Dendritic cell treated with granulocyte-macrophage colony-stimulating factor and Interleukin-4, amounts not matched to agents 40 ng/mL and 50 ng/mL, for 4 days (primary cell): ENCODE results near the gene CNTN5.
"Not testable (repeated sequence)": the region's sequence is repeated elsewhere in the genome, so short reads cannot be mapped to it uniquely, and the experiment has no call there.

ENCODE experiments used
- H3K27ac Mint-ChIP-seq: one replicate; pipeline ENCODE4 v1.8.0; 2022; ENCODE audit warnings: mild to moderate bottlenecking, mixed read lengths
- H3K27me3 Mint-ChIP-seq: one replicate; pipeline ENCODE4 v1.8.0; 2022; ENCODE audit warnings: mild to moderate bottlenecking, mixed read lengths
- H3K36me3 Mint-ChIP-seq: one replicate; pipeline ENCODE4 v1.8.0; 2022; ENCODE audit warnings: low read depth, mixed read lengths
- H3K4me1 Mint-ChIP-seq: one replicate; pipeline ENCODE4 v1.8.0; 2022; ENCODE audit warnings: low read depth, mixed read lengths
- H3K4me3 Mint-ChIP-seq: one replicate; pipeline ENCODE4 v1.8.0; 2022; ENCODE audit warnings: mild to moderate bottlenecking, moderate library complexity, mixed read lengths
- H3K9me3 Mint-ChIP-seq: one replicate; pipeline ENCODE4 v1.8.0; 2022; ENCODE audit warnings: mixed read lengths
- intact Hi-C: fragments of 100-400 bp; cut with micrococcal nuclease; formaldehyde crosslinking; loops from one replicate; pipeline ENCODE4 v1.15.0; 2022

CNTN5 gene

GRCh38 chr11:99117603-99118002, 96.9 kb downstream of the CNTN5 start:
- Mint-ChIP-seq H3K27ac (no peak overlapping the region), H3K9me3 (peaks cover 12% of the 10 kb centered on the region), H3K36me3 (no peaks in the 10 kb centered on the region), H3K4me1 (no peaks in the 10 kb centered on the region), H3K27me3 (no peaks in the 10 kb centered on the region), H3K4me3 (no peak overlapping the region)
- intact Hi-C loops, result no loop called here

- H3K27ac Mint-ChIP-seq, intact Hi-C loops, H3K27me3 Mint-ChIP-seq, H3K4me1 Mint-ChIP-seq, H3K36me3 Mint-ChIP-seq, H3K4me3 Mint-ChIP-seq: not testable (repeated sequence)
- peaks cover 41% of the 10 kb centered on the region for H3K9me3 Mint-ChIP-seq
Measured at GRCh38 chr11:99133862-99134261, 113.1 kb downstream of the CNTN5 start.

- H3K4me1 Mint-ChIP-seq, result no peaks in the 10 kb centered on the region
- H3K4me3 Mint-ChIP-seq, result no peak overlapping the region
- no peak overlapping the region for H3K27ac Mint-ChIP-seq
- H3K36me3 Mint-ChIP-seq, result no peaks in the 10 kb centered on the region
- no peaks in the 10 kb centered on the region for H3K27me3 Mint-ChIP-seq
- H3K9me3 Mint-ChIP-seq, result peaks cover 24% of the 10 kb centered on the region
- intact Hi-C loops, result no loop called here
Measured at GRCh38 chr11:99135508-99135907, 114.8 kb downstream of the CNTN5 start.

GRCh38 chr11:99142237-99142636, 121.5 kb downstream of the CNTN5 start:
- Mint-ChIP-seq H3K9me3 (no peaks in the 10 kb centered on the region), H3K27me3 (no peaks in the 10 kb centered on the region), H3K4me1 (no peaks in the 10 kb centered on the region), H3K27ac (no peak overlapping the region), H3K36me3 (no peaks in the 10 kb centered on the region), H3K4me3 (no peak overlapping the region)
- intact Hi-C loops, result no loop called here

GRCh38 chr11:99148352-99148751, 127.6 kb downstream of the CNTN5 start:
- peaks cover 12% of the 10 kb centered on the region for H3K9me3 Mint-ChIP-seq
- intact Hi-C loops, result no loop called here
- no peak overlapping the region for H3K4me3 Mint-ChIP-seq
- H3K4me1 Mint-ChIP-seq, result no peaks in the 10 kb centered on the region
- no peak overlapping the region for H3K27ac Mint-ChIP-seq
- no peaks in the 10 kb centered on the region for H3K27me3 Mint-ChIP-seq
- H3K36me3 Mint-ChIP-seq, result no peaks in the 10 kb centered on the region

- H3K27ac Mint-ChIP-seq, result no peak overlapping the region
- intact Hi-C loops, result no loop called here
- H3K9me3 Mint-ChIP-seq, result peaks cover 22% of the 10 kb centered on the region
- no peaks in the 10 kb centered on the region for H3K27me3 Mint-ChIP-seq
- no peak overlapping the region for H3K4me3 Mint-ChIP-seq
- H3K36me3 Mint-ChIP-seq, result no peaks in the 10 kb centered on the region
- H3K4me1 Mint-ChIP-seq, result no peaks in the 10 kb centered on the region
Measured at GRCh38 chr11:99154277-99154676, 133.5 kb downstream of the CNTN5 start.

GRCh38 chr11:99160447-99160846, 139.7 kb downstream of the CNTN5 start:
- intact Hi-C loops, result no loop called here
- H3K27ac Mint-ChIP-seq, result no peak overlapping the region
- H3K9me3 Mint-ChIP-seq, result no peaks in the 10 kb centered on the region
- no peaks in the 10 kb centered on the region for H3K4me1 Mint-ChIP-seq
- H3K36me3 Mint-ChIP-seq, result no peaks in the 10 kb centered on the region
- H3K27me3 Mint-ChIP-seq, result no peaks in the 10 kb centered on the region
- H3K4me3 Mint-ChIP-seq, result no peak overlapping the region

- Mint-ChIP-seq H3K9me3 (no peaks in the 10 kb centered on the region), H3K4me1 (no peaks in the 10 kb centered on the region), H3K36me3 (no peaks in the 10 kb centered on the region), H3K27ac (no peak overlapping the region), H3K27me3 (no peaks in the 10 kb centered on the region), H3K4me3 (no peak overlapping the region)
- intact Hi-C loops, result no loop called here
Measured at GRCh38 chr11:99162819-99163218, 142.1 kb downstream of the CNTN5 start.

GRCh38 chr11:99170591-99170990, 149.8 kb downstream of the CNTN5 start:
- Mint-ChIP-seq H3K4me1 (no peaks in the 10 kb centered on the region), H3K27me3 (no peaks in the 10 kb centered on the region), H3K4me3 (no peak overlapping the region), H3K36me3 (no peaks in the 10 kb centered on the region), H3K9me3 (peaks cover 8% of the 10 kb centered on the region), H3K27ac (no peak overlapping the region)
- intact Hi-C loops, result no loop called here

- H3K4me3 Mint-ChIP-seq, result no peak overlapping the region
- H3K36me3 Mint-ChIP-seq, result no peaks in the 10 kb centered on the region
- intact Hi-C loops, result no loop called here
- H3K9me3 Mint-ChIP-seq, result peaks cover 8% of the 10 kb centered on the region
- H3K27ac Mint-ChIP-seq, result no peak overlapping the region
- H3K27me3 Mint-ChIP-seq, result no peaks in the 10 kb centered on the region
- H3K4me1 Mint-ChIP-seq, result no peaks in the 10 kb centered on the region
Measured at GRCh38 chr11:99171330-99171729, 150.6 kb downstream of the CNTN5 start.

GRCh38 chr11:99176430-99176829, 155.7 kb downstream of the CNTN5 start:
- H3K4me3 Mint-ChIP-seq, result no peak overlapping the region
- H3K27ac Mint-ChIP-seq, result no peak overlapping the region
- H3K4me1 Mint-ChIP-seq, result no peaks in the 10 kb centered on the region
- peaks cover 8% of the 10 kb centered on the region for H3K9me3 Mint-ChIP-seq
- intact Hi-C loops, result no loop called here
- H3K36me3 Mint-ChIP-seq, result no peaks in the 10 kb centered on the region
- H3K27me3 Mint-ChIP-seq, result no peaks in the 10 kb centered on the region

- Mint-ChIP-seq H3K36me3 (no peaks in the 10 kb centered on the region), H3K9me3 (peaks cover 8% of the 10 kb centered on the region), H3K4me1 (no peaks in the 10 kb centered on the region), H3K4me3 (no peak overlapping the region), H3K27ac (no peak overlapping the region), H3K27me3 (no peaks in the 10 kb centered on the region)
- intact Hi-C loops, result no loop called here
Measured at GRCh38 chr11:99177446-99177845, 156.7 kb downstream of the CNTN5 start.

GRCh38 chr11:99184146-99184545, 163.4 kb downstream of the CNTN5 start:
- H3K27ac Mint-ChIP-seq, result no peak overlapping the region
- H3K9me3 Mint-ChIP-seq, result peaks cover 7% of the 10 kb centered on the region
- no peaks in the 10 kb centered on the region for H3K27me3 Mint-ChIP-seq
- intact Hi-C loops, result no loop called here
- no peaks in the 10 kb centered on the region for H3K4me1 Mint-ChIP-seq
- no peaks in the 10 kb centered on the region for H3K36me3 Mint-ChIP-seq
- H3K4me3 Mint-ChIP-seq, result no peak overlapping the region

GRCh38 chr11:99188221-99188620, 167.5 kb downstream of the CNTN5 start:
- Mint-ChIP-seq H3K9me3 (peaks cover 15% of the 10 kb centered on the region), H3K4me3 (no peak overlapping the region), H3K36me3 (no peaks in the 10 kb centered on the region), H3K27ac (no peak overlapping the region), H3K4me1 (no peaks in the 10 kb centered on the region), H3K27me3 (no peaks in the 10 kb centered on the region)
- intact Hi-C loops, result no loop called here

- Mint-ChIP-seq H3K27ac (no peak overlapping the region), H3K36me3 (no peaks in the 10 kb centered on the region), H3K9me3 (peaks cover 8% of the 10 kb centered on the region), H3K27me3 (no peaks in the 10 kb centered on the region), H3K4me1 (no peaks in the 10 kb centered on the region), H3K4me3 (no peak overlapping the region)
- intact Hi-C loops, result no loop called here
Measured at GRCh38 chr11:99192716-99193115, 172.0 kb downstream of the CNTN5 start.
